Lower leg skin (tissue), 4 donors: ENCODE results near the gene IGFL1. TPM values are rescaled to one million over a fixed set of nuclear protein-coding genes. Genes with fewer than 3 reads are reported as not detected.
"Not testable (repeated sequence)": the region's sequence is repeated elsewhere in the genome, so short reads cannot be mapped to it uniquely, and the experiment has no call there.

Experiments
- DNase-seq, 2 donors: peaks; one replicate each; pipeline ENCODE4 v3.0.0-alpha.2; 2019; ENCODE audit warnings: low spot score in 2 of 2
- H3K4me3 ChIP-seq: fragments of 200-600 bp; sonication (generic); 2 replicates; pipeline ENCODE4 v1.5.1; 2017; ENCODE audit warnings: mild to moderate bottlenecking, low read depth; ENCODE audit not compliant: poor library complexity, severe bottlenecking
- POLR2A ChIP-seq, 2 donors: fragments of 450-650 bp; IDR thresholded peaks; one replicate each; pipeline ENCODE4 v1.6.1; 2016 to 2017; ENCODE audit warnings: antibody characterized with exemption in 2 of 2, mild to moderate bottlenecking in 1 of 2, moderate library complexity in 1 of 2
- WGBS, 2 donors: methylation state at CpG; one replicate each; pipeline ENCODE4 v1.1.5; 2018; 5-methylcytosine and 5-hydroxymethylcytosine counted together
- intact Hi-C: fragments of 100-400 bp; cut with DNase I; formaldehyde crosslinking; loops from one replicate; pipeline ENCODE4 v1.15.0; 2023; ENCODE audit warnings: low total_unique reads
- total RNA-seq, 4 donors: library from RNA; depleted of rRNA; stranded (reverse); fragments of >200 nt; gene quantifications; one replicate each; pipeline ENCODE4 v1.1.0, GENCODE V29; 2016
- TF ChIP-seq, protein P1 (sequence below), 3 donors: fragments of 450-650 bp; IDR thresholded peaks; one replicate each; pipeline ENCODE4 v1.5.1; 2016; ENCODE audit warnings: antibody characterized with exemption in 3 of 3, mild to moderate bottlenecking in 3 of 3, moderate library complexity in 2 of 3

IGFL1 gene
- total RNA-seq, 4 donors from 2014 or later: 0.55 to 0.88 TPM; not detected in 2

DNA sequence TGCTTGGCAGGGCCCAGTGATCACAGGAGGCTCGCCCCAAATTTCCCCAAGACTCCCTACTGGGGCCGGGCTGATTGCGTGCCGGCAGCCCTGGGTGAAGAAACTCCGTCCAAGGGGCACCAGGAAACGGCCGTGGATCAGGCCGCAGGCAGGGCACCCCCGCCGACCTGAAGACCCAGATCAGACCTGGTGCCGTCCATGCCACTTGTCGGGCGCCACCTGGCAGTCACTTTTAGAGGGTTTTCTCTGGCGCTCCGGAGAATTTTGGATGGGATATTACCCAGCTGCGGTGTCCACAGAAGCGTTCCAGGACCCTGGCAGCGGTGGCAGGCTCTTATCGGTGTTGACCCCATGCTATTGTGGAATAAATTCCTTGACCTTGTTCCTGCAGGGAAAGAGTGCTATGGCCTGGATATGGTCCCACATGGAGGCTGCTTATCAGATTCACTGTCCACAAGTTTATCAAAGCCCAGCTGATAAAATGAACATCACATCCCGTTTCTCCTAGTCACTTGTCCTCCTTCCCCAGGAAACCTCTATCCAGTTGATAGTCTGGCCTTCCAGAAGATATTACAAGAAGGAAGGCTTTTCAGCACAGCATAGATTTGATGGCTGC is 43.3 kb upstream of the IGFL1 start:
- intact Hi-C loops: loop anchor here (5.0 kb wide), 1 partner anchor 104 kb away; no protein-coding TSS in a partner anchor
- 91 to 94% methylated on average over 18 to 20 of the region's 20 CpGs for WGBS, 2 donors
- H3K4me3 ChIP-seq: no peak overlapping the region
- no peak for TF ChIP-seq POLR2A (IDR thresholded peaks at IDR 0.05)
- TF ChIP-seq, protein P1, sequence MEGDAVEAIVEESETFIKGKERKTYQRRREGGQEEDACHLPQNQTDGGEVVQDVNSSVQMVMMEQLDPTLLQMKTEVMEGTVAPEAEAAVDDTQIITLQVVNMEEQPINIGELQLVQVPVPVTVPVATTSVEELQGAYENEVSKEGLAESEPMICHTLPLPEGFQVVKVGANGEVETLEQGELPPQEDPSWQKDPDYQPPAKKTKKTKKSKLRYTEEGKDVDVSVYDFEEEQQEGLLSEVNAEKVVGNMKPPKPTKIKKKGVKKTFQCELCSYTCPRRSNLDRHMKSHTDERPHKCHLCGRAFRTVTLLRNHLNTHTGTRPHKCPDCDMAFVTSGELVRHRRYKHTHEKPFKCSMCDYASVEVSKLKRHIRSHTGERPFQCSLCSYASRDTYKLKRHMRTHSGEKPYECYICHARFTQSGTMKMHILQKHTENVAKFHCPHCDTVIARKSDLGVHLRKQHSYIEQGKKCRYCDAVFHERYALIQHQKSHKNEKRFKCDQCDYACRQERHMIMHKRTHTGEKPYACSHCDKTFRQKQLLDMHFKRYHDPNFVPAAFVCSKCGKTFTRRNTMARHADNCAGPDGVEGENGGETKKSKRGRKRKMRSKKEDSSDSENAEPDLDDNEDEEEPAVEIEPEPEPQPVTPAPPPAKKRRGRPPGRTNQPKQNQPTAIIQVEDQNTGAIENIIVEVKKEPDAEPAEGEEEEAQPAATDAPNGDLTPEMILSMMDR (IDR thresholded peaks at IDR 0.05): no peak
- DNase-seq: peak in 1 of 2 donors; percentile 63

DNA sequence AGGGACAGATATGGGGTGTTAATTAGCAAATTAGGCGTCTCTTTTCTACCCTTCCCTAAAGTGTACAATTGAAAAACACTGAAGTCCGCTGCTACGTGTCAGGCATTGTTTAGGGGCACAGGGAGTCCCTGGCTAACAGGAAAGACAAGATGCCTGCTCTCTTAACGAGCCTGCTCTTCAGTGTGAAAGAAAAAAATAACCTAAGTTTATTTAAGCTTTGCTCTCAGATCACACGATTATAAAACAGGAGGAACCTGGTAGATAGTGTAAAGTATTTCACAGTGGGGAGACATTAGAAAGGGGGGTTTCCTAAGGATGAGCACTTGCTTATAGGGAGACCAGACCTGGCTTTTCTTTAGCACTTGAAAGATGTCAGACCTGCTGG is 42.8 kb upstream of the IGFL1 start:
- no peak for DNase-seq
- TF ChIP-seq POLR2A (IDR thresholded peaks at IDR 0.05): no peak
- TF ChIP-seq, protein P1 (IDR thresholded peaks at IDR 0.05): no peak
- no peak overlapping the region for H3K4me3 ChIP-seq
- 45 to 52% methylated on average over 5 of the region's 5 CpGs for WGBS, 2 donors
- intact Hi-C loops: loop anchor here (5.0 kb wide), 1 partner anchor 104 kb away; no protein-coding TSS in a partner anchor

DNA sequence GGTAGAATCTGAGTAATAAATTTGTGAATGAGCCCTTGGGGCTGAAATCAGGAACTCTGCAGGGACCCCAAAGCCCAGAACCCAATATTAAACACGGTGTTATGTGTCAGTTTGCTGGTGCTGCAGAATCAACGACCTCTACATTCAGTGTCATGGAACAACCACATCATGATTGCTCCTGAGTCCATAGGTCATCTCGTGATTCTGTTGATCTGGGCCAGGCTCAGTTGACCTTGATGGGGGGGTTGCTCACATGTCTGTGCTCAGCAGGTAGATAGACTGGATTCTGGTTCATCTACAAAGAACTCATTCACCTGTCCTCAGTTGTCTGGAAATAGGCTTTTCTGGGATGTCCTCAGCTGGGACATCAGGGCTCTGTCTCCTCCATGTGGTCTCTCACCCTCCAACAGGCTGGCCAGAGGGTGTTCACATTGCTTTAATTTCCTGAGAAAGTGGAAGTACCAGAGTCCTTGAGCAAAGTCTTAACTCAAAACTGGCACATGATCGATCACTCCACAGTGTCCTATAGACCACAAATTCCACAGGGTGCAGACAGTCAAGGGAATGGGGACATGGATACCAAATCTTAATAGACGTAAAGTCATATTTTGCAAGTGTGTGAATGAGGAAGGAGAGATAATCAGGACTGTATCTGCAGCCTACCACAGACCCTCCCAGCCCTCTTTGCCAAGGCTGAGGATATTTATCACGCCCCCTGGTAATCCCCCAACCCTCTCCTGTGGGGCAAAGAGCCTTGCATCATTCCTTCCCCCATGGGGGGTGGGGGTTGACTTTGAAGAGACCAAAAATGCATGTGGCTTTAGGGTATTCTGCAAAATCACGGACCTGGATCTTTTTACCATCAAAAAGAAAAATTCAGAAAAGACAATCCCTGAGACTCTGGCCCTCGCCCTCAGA is 39.3 kb upstream of the IGFL1 start:
- intact Hi-C loops: loop anchor here (5.0 kb wide), 1 partner anchor 108 kb away; no protein-coding TSS in a partner anchor
- DNase-seq: peak in 1 of 2 donors; percentile 66
- WGBS, 2 donors: 70% methylated on average over 8 of the region's 8 CpGs
- no peak overlapping the region for H3K4me3 ChIP-seq
- TF ChIP-seq, protein P1 (IDR thresholded peaks at IDR 0.05): no peak
- TF ChIP-seq POLR2A (IDR thresholded peaks at IDR 0.05): no peak

DNA sequence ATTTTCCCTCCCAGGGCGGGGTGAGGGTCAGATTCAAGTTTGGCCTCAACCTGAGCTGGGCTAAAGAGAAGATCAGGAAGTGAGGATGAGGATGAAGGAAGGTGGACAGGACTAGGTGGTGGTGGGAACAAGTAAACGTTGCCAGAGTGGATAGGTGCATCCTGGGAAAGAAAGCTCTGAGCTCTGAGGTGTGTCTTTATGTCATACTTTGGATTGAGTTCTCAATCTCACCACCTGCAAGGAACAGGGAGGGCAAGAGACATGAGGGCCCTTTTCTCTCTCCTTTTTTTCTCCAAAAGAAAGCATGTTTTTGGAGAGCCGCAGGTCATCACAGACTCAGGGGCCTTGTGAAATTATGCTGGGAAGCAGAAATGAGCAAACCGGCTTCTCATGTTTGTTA is 38.2 kb upstream of the IGFL1 start:
- DNase-seq: no peak
- intact Hi-C loops: no loop called here
- H3K4me3 ChIP-seq: no peak overlapping the region
- 72 to 81% methylated on average over 4 of the region's 4 CpGs for WGBS, 2 donors
- TF ChIP-seq POLR2A (IDR thresholded peaks at IDR 0.05): no peak
- TF ChIP-seq, protein P1 (IDR thresholded peaks at IDR 0.05): no peak

DNA sequence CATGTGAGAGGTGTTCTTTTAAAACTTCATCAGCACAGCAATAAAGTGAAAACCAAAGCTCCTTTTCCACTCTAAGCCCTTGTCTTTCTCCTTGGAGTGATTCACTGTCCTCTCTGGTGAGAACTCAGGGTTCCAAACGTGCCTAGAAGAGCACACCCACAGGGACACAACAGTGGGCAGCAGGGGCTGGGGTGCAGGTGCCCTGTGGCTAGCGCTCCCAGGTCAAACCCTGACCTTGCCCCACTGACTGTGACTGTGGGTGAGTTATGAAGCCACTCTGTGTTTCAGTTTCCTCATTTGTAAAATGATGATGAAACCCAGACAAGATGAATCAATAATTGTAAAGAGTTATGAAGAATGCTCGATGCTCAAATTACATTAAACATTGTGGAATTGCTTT is 37.6 kb upstream of the IGFL1 start:
- WGBS, 2 donors: 59 to 75% methylated on average over 3 of the region's 3 CpGs
- intact Hi-C loops: no loop called here
- DNase-seq: no peak
- H3K4me3 ChIP-seq: no peak overlapping the region
- TF ChIP-seq POLR2A (IDR thresholded peaks at IDR 0.05): no peak
- TF ChIP-seq, protein P1 (IDR thresholded peaks at IDR 0.05): no peak

DNA sequence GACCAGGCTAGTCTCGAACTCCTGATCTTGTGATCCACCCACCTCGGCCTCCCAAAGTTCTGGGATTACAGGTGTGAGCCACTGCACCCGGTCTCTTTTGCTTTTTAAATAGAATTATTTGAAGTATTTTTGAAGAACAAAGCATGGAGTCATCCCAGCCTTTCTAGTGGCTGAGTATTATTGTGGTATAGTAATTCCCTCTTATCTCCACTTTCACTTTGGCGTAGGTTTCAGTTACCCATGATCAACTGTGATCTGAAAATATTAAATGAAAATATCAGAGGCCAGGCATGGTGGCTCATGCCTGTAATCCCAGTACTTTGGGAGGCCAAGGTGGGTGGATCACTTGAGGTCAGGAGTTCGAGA is 36.9 kb upstream of the IGFL1 start:
- DNase-seq, H3K4me3 ChIP-seq, intact Hi-C loops: not testable (repeated sequence)
- WGBS, 2 donors: 70 to 77% methylated on average over 5 of the region's 5 CpGs
